IMR-90 (cell line): Measurements from ENCODE around the gene TJP1. TPM values are rescaled to one million over a fixed set of nuclear protein-coding genes. Genes with fewer than 3 reads are reported as not detected.

Experiments used
- ATAC-seq: fragments of 200-7000 bp; cut with Tn5 transposase; 2 replicates; pipeline ENCODE4 v1.9.1; 2020; ENCODE audit warnings: low read depth, mild to moderate bottlenecking, moderate library complexity
- BruUV-seq: library from RNA; stranded (reverse); fragments of 400-500 nt; replicated peaks from 2 replicates; lab custom pipeline; 2021; lab: Mats Ljungman, UMichigan
- CTCF ChIA-PET: fragments of 300-600 bp; formaldehyde crosslinking; extraction: SDS; loops from one replicate; lab custom pipeline; 2021; ENCODE audit warnings: antibody characterized with exemption; lab: Yijun Ruan, JAX
- POLR2A ChIA-PET: fragments of 300-600 bp; sonication (Branson Sonifier 250); formaldehyde crosslinking; loops from one replicate; lab custom pipeline; 2022; ENCODE audit warnings: antibody characterized with exemption; ENCODE audit not compliant: unreplicated experiment; lab: Charles Lee
- DNase-seq: peaks from one replicate; pipeline ENCODE4 v3.0.0; 2013
- H2AFZ ChIP-seq: replicated peaks from 2 replicates; pipeline ENCODE3; 2013; ENCODE audit warnings: low read length, mild to moderate bottlenecking; ENCODE audit not compliant: poor library complexity
- H2AK5ac ChIP-seq: 2 replicates; pipeline ENCODE4 v1.6.1; 2013; ENCODE audit warnings: low read depth, low read length, inconsistent platforms
- H2AK9ac ChIP-seq: replicated peaks from 2 replicates; pipeline ENCODE3; 2013; ENCODE audit warnings: mild to moderate bottlenecking, low read depth, low read length, moderate library complexity; ENCODE audit not compliant: poor library complexity
- H2BK120ac ChIP-seq: 2 replicates; pipeline ENCODE4 v1.6.1; 2013; ENCODE audit warnings: low read depth, low read length, inconsistent platforms
- H2BK15ac ChIP-seq: 3 replicates; pipeline ENCODE4 v1.6.1; 2013; ENCODE audit warnings: low read depth, low read length, inconsistent platforms
- H2BK20ac ChIP-seq: 2 replicates; pipeline ENCODE4 v1.6.1; 2013; ENCODE audit warnings: low read depth, mild to moderate bottlenecking, inconsistent platforms, low read length, moderate library complexity
- H2BK5ac ChIP-seq: 2 replicates; pipeline ENCODE4 v1.6.1; 2013; ENCODE audit warnings: mild to moderate bottlenecking, low read depth, low read length, inconsistent platforms; ENCODE audit not compliant: poor library complexity, severe bottlenecking
- H3K14ac ChIP-seq: replicated peaks from 2 replicates; pipeline ENCODE4 v1.6.1; 2013; ENCODE audit warnings: low read depth, low read length, inconsistent platforms
- H3K18ac ChIP-seq: 2 replicates; pipeline ENCODE4 v1.6.1; 2013; ENCODE audit warnings: low read depth, low read length, control low read depth
- H3K23ac ChIP-seq: 2 replicates; pipeline ENCODE4 v1.6.1; 2013; ENCODE audit warnings: low read depth, low read length, inconsistent platforms
- H3K27ac ChIP-seq: 2 replicates; pipeline ENCODE4 v1.5.1; 2013; ENCODE audit warnings: mild to moderate bottlenecking, control low read depth, low read length; ENCODE audit not compliant: insufficient read depth
- H3K27me3 ChIP-seq: 2 replicates; pipeline ENCODE4 v1.6.1; 2013; ENCODE audit warnings: low read length; ENCODE audit not compliant: control insufficient read depth, insufficient read depth
- H3K36me3 ChIP-seq: 2 replicates; pipeline ENCODE4 v1.6.1; 2013; ENCODE audit warnings: low read length, mixed read lengths; ENCODE audit not compliant: control insufficient read depth, insufficient read depth
- H3K4ac ChIP-seq: 2 replicates; pipeline ENCODE4 v1.6.1; 2013; ENCODE audit warnings: low read depth, low read length, inconsistent platforms
- H3K4me1 ChIP-seq: 2 replicates; pipeline ENCODE4 v1.6.1; 2013; ENCODE audit warnings: low read length, mixed read lengths; ENCODE audit not compliant: control insufficient read depth, insufficient read depth
- H3K4me2 ChIP-seq: 2 replicates; pipeline ENCODE4 v1.6.1; 2013; ENCODE audit warnings: low read depth, mild to moderate bottlenecking, control low read depth, low read length, moderate library complexity
- H3K4me3 ChIP-seq: 2 replicates; pipeline ENCODE4 v1.5.1; 2013; ENCODE audit warnings: low read depth, mild to moderate bottlenecking, control low read depth, low read length, moderate library complexity; ENCODE audit not compliant: insufficient read depth
- H3K56ac ChIP-seq: 2 replicates; pipeline ENCODE4 v1.6.1; 2013; ENCODE audit warnings: low read length, inconsistent platforms; ENCODE audit not compliant: insufficient read depth; ENCODE audit errors: extremely low read depth
- H3K79me1 ChIP-seq, 2 experiments: 2 replicates each; pipeline ENCODE4 v1.6.1; 2013; ENCODE audit warnings: low read length in 2 of 2, inconsistent platforms in 1 of 2, low read depth in 1 of 2
- H3K9ac ChIP-seq: 2 replicates; pipeline ENCODE4 v1.6.1; 2013; ENCODE audit warnings: low read depth, low read length, control low read depth
- H3K9me1 ChIP-seq: 2 replicates; pipeline ENCODE4 v1.6.1; 2013; ENCODE audit warnings: low read length, inconsistent platforms; ENCODE audit not compliant: insufficient read depth
- H3K9me3 ChIP-seq: 2 replicates; pipeline ENCODE4 v1.6.1; 2013; ENCODE audit warnings: low read length; ENCODE audit not compliant: control insufficient read depth, insufficient read depth
- H4K20me1 ChIP-seq: 2 replicates; pipeline ENCODE4 v1.6.1; 2013; ENCODE audit warnings: low read length, inconsistent platforms; ENCODE audit not compliant: insufficient read depth
- H4K5ac ChIP-seq: 2 replicates; pipeline ENCODE4 v1.6.1; 2013; ENCODE audit warnings: mild to moderate bottlenecking, low read depth, low read length, control low read depth
- H4K8ac ChIP-seq, 2 experiments: 2 replicates each; pipeline ENCODE4 v1.6.1; 2013; ENCODE audit warnings: low read depth in 2 of 2, low read length in 2 of 2, control low read depth in 1 of 2, inconsistent platforms in 1 of 2
- H4K91ac ChIP-seq: 2 replicates; pipeline ENCODE4 v1.6.1; 2013; ENCODE audit warnings: low read depth, low read length, inconsistent platforms; ENCODE audit not compliant: insufficient read depth
- CEBPB ChIP-seq: IDR thresholded peaks from 2 replicates; pipeline ENCODE4 v1.6.1; 2012; ENCODE audit warnings: low read depth, low read length, improper control_type of control experiment
- FOS ChIP-seq: fragments of 150-350 bp; IDR thresholded peaks from 2 replicates; pipeline ENCODE4 v1.6.1; 2016; ENCODE audit warnings: low read depth, low read length
- MAFK ChIP-seq: IDR thresholded peaks from 2 replicates; pipeline ENCODE4 v1.6.1; 2012; ENCODE audit warnings: low read depth, low read length, improper control_type of control experiment
- MAZ ChIP-seq: IDR thresholded peaks from 2 replicates; pipeline ENCODE4 v1.6.1; 2012; ENCODE audit warnings: low read depth, mild to moderate bottlenecking, low read length, improper control_type of control experiment, moderate library complexity, borderline replicate concordance
- NFE2L2 ChIP-seq: fragments of 150-350 bp; IDR thresholded peaks from 2 replicates; pipeline ENCODE4 v1.6.1; 2016; ENCODE audit warnings: low read depth, mild to moderate bottlenecking, low read length
- RAD21 ChIP-seq: IDR thresholded peaks from 2 replicates; pipeline ENCODE4 v1.6.1; 2012; ENCODE audit warnings: low read length, improper control_type of control experiment
- RFX5 ChIP-seq: IDR thresholded peaks from 2 replicates; pipeline ENCODE4 v1.8.0; 2012; ENCODE audit warnings: low read depth, mild to moderate bottlenecking, low read length, moderate library complexity
- SMC3 ChIP-seq: fragments of 150-350 bp; IDR thresholded peaks from 2 replicates; pipeline ENCODE4 v1.6.1; 2016; ENCODE audit warnings: low read depth, mild to moderate bottlenecking, antibody characterized with exemption, low read length, moderate library complexity
- WGBS, 2 experiments: methylation state at CpG; one replicate each; pipeline versions ENCODE4 v1.1.5 to v1.1.7; 2013; ENCODE audit warnings: missing lambda C conversion rate in 2 of 2; ENCODE audit not compliant: insufficient read length in 1 of 2; ENCODE audit errors: extremely low coverage in 2 of 2; 5-methylcytosine and 5-hydroxymethylcytosine counted together
- dilution Hi-C: fragments of 300-500 bp; cut with HindIII; formaldehyde crosslinking; loops from one replicate; pipeline ENCODE4 v1.14.3; 2018; ENCODE audit warnings: low sequenced_read_pairs; ENCODE audit not compliant: unreplicated experiment
- in situ Hi-C: fragments of 300-500 bp; cut with MboI; formaldehyde crosslinking; loops from 3 replicates; pipeline ENCODE4 v1.14.3; 2019; ENCODE audit warnings: low sequenced_read_pairs, inconsistent platforms, mixed read lengths
- intact Hi-C: fragments of 100-400 bp; cut with micrococcal nuclease; formaldehyde crosslinking; loops from 2 replicates; pipeline ENCODE4 v1.10.0; 2022
- polyA plus RNA-seq, 3 experiments: library from polyadenylated mRNA; depleted of rRNA; stranded (reverse); fragments of >200 nt; gene quantifications; 2 replicates each; pipeline ENCODE4 v1.2.3, GENCODE V29; 2012; ENCODE audit warnings: low replicate concordance in 1 of 3
- total RNA-seq: library from RNA; depleted of rRNA; stranded (reverse); fragments of >200 nt; gene quantifications from 2 replicates; pipeline ENCODE4 v1.2.3, GENCODE V29; 2012
- TF ChIP-seq, protein P1 (sequence below): fragments of 150-350 bp; IDR thresholded peaks from 2 replicates; pipeline ENCODE4 v1.6.1; 2017; ENCODE audit warnings: mild to moderate bottlenecking, antibody characterized with exemption, low read length, low read depth
- TF ChIP-seq, protein P2 (sequence below): conservative IDR thresholded peaks from 2 replicates; pipeline ENCODE4 v1.5.1; 2012; ENCODE audit warnings: mild to moderate bottlenecking, low read depth, low read length, improper control_type of control experiment

Gene TJP1
- total and polyA plus RNA-seq, 2 of the 4 experiments (the other 2 are of a cell fraction) = 42.2 to 43.4 TPM

DNA sequence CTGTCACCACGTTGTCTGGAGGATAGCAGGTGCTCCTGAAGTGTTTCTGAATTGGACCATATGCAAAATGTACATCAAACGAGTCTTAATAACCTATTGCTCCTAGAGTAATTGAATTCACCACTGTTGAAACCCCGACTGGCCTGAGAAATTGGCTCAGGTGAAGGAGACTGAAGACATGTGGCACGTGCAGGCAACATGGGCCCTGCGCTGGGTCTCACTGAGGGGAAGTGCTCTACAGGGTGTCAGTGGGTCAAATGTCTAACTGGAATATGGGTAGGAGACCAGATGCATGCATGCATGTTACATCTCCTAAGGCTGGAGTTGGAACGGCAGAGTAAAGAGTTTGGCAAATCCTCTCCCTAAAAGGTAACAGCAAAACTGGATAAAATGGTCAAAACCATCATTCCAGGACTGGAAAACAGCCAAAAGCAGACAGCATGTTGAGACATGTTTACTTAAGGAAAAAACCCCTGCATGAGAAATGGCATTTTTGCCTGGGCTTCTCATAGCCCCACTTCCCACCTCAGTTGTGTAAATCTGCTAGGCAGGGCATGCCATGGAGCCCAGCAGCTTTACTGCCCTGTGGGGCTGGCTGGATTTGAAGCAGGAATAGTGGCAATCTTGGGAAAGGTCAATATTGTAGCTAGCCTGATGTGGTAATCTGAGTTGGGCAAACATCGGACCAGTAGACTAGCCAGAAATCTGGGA lies 131.3 kb downstream of the TJP1 start:
- Histone ChIP-seq H3K4me3 (no peak overlapping the region), H4K20me1 (no peaks in the 10 kb centered on the region; the same call in 1 of the 2 replicates), H3K4ac (no peak overlapping the region), H3K9me1 (peaks cover 7% of the 10 kb centered on the region), H3K18ac (no peak overlapping the region), H2BK15ac (no peak overlapping the region), H3K79me1 (0 out of 4 replicates have a peak, but pooled peaks cover 0 to 4% of the 10 kb centered on the region in 2 experiments), H4K8ac (no peak overlapping the region), H2AK5ac (no peak overlapping the region), H3K56ac (no peak overlapping the region), H4K91ac (no peak overlapping the region), H2BK5ac (no peak overlapping the region), H2AFZ (peak overlapping the region; percentile 54), H3K27me3 (no peaks in the 10 kb centered on the region), H3K4me2 (no peak overlapping the region), H2AK9ac (peak overlapping the region; percentile 80), H3K9ac (no peak overlapping the region), H2BK120ac (no peak overlapping the region; the same call in 1 of the 2 replicates), H3K27ac (no peak overlapping the region), H3K9me3 (no peaks in the 10 kb centered on the region), H3K36me3 (no peaks in the 10 kb centered on the region), H4K5ac (no peak overlapping the region), H3K14ac (no peak overlapping the region), H2BK20ac (peak overlapping the region; percentile 15; the same call in 1 of the 2 replicates), H3K23ac (0 out of 2 replicates have a peak overlapping the region, but pooled peaks have one; percentile 15), H3K4me1 (peaks cover 6% of the 10 kb centered on the region)
- TF ChIP-seq, protein P1, sequence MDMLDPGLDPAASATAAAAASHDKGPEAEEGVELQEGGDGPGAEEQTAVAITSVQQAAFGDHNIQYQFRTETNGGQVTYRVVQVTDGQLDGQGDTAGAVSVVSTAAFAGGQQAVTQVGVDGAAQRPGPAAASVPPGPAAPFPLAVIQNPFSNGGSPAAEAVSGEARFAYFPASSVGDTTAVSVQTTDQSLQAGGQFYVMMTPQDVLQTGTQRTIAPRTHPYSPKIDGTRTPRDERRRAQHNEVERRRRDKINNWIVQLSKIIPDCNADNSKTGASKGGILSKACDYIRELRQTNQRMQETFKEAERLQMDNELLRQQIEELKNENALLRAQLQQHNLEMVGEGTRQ = no peak
- no peak for TF ChIP-seq SMC3
- no peak for TF ChIP-seq RAD21
- TF ChIP-seq, protein P2, sequence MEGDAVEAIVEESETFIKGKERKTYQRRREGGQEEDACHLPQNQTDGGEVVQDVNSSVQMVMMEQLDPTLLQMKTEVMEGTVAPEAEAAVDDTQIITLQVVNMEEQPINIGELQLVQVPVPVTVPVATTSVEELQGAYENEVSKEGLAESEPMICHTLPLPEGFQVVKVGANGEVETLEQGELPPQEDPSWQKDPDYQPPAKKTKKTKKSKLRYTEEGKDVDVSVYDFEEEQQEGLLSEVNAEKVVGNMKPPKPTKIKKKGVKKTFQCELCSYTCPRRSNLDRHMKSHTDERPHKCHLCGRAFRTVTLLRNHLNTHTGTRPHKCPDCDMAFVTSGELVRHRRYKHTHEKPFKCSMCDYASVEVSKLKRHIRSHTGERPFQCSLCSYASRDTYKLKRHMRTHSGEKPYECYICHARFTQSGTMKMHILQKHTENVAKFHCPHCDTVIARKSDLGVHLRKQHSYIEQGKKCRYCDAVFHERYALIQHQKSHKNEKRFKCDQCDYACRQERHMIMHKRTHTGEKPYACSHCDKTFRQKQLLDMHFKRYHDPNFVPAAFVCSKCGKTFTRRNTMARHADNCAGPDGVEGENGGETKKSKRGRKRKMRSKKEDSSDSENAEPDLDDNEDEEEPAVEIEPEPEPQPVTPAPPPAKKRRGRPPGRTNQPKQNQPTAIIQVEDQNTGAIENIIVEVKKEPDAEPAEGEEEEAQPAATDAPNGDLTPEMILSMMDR = no peak
- no peak for TF ChIP-seq FOS
- no peak for TF ChIP-seq MAFK
- no peak for TF ChIP-seq NFE2L2
- no peak for TF ChIP-seq MAZ
- TF ChIP-seq RFX5 = no peak
- no peak for TF ChIP-seq CEBPB
- in situ Hi-C loops (no loop called here), dilution Hi-C loops (no loop called here), intact Hi-C loops (no loop called here)
- DNase-seq (peak; percentile 53), ATAC-seq (peak; percentile 44; the same call in 1 of the 2 replicates)
- WGBS, 2 experiments = 54% methylated on average over 2 of the region's 7 CpGs; no CpG with 5 or more reads in 1 of the 2 experiments
- no TSS peak for BruUV-seq
- ChIA-PET POLR2A (no interaction called here), CTCF (no interaction called here)
